Stimulated activated naive CD8-positive, alpha-beta T cell treated with anti-CD3 and anti-CD28 coated beads, Interleukin-15, amount 100 ng/mL, for 72 hours (primary cell): ENCODE results near the gene CNN3.

ENCODE experiments used
- ATAC-seq: fragments of 150-1000 bp; cut with Tn5 transposase; 2 replicates; pipeline ENCODE4 v1.10.0; 2021; ENCODE audit warnings: mild to moderate bottlenecking, moderate library complexity
- DNase-seq, 2 donors: peaks; one replicate each; pipeline ENCODE4 v3.0.0; 2021 to 2022
- H3K27ac Mint-ChIP-seq, 2 donors: one replicate each; pipeline ENCODE4 v1.8.0; 2022; ENCODE audit warnings: mild to moderate bottlenecking in 2 of 2, mixed read lengths in 2 of 2, moderate library complexity in 2 of 2
- H3K27me3 Mint-ChIP-seq: one replicate; pipeline ENCODE4 v1.8.0; 2022; ENCODE audit warnings: mixed read lengths
- H3K4me1 Mint-ChIP-seq: one replicate; pipeline ENCODE4 v1.8.0; 2022; ENCODE audit warnings: mild to moderate bottlenecking, mixed read lengths
- H3K4me3 Mint-ChIP-seq, 2 donors: one replicate each; pipeline ENCODE4 v1.8.0; 2022; ENCODE audit warnings: mild to moderate bottlenecking in 2 of 2, mixed read lengths in 2 of 2, moderate library complexity in 1 of 2
- H3K9me3 Mint-ChIP-seq, 2 donors: one replicate each; pipeline ENCODE4 v1.8.0; 2022; ENCODE audit warnings: mixed read lengths in 2 of 2

The CNN3 gene

GRCh38 chr1:94919241-94920030, 7.5 kb downstream of the CNN3 start:
- ATAC-seq, result no peak
- H3K27me3 Mint-ChIP-seq, result peaks cover 10% of the 10 kb centered on the region
- DNase-seq, result no peak
- H3K9me3 Mint-ChIP-seq, result no peaks in the 10 kb centered on the region
- H3K4me1 Mint-ChIP-seq, result peaks cover 17% of the 10 kb centered on the region
- H3K4me3 Mint-ChIP-seq, result no peak overlapping the region
- H3K27ac Mint-ChIP-seq, result no peak overlapping the region

- no peak for DNase-seq
- no peaks in the 10 kb centered on the region for H3K27me3 Mint-ChIP-seq
- no peaks in the 10 kb centered on the region for H3K4me1 Mint-ChIP-seq
Measured at GRCh38 chr1:94917251-94917650, 9.7 kb downstream of the CNN3 start.

GRCh38 chr1:94912263-94913184, 14.4 kb downstream of the CNN3 start:
- no peak overlapping the region for H3K4me3 Mint-ChIP-seq
- no peak for DNase-seq
- no peaks in the 10 kb centered on the region for H3K9me3 Mint-ChIP-seq
- H3K27me3 Mint-ChIP-seq, result no peaks in the 10 kb centered on the region
- no peak overlapping the region for H3K27ac Mint-ChIP-seq
- H3K4me1 Mint-ChIP-seq, result no peaks in the 10 kb centered on the region
- no peak for ATAC-seq

More at GRCh38 chr1:94917251-94917650, 9.7 kb downstream of the CNN3 start:
- Mint-ChIP-seq H3K4me3 (no peak overlapping the region), H3K9me3 (no peaks in the 10 kb centered on the region), H3K27ac (no peak overlapping the region)
- ATAC-seq, result no peak

DNA sequence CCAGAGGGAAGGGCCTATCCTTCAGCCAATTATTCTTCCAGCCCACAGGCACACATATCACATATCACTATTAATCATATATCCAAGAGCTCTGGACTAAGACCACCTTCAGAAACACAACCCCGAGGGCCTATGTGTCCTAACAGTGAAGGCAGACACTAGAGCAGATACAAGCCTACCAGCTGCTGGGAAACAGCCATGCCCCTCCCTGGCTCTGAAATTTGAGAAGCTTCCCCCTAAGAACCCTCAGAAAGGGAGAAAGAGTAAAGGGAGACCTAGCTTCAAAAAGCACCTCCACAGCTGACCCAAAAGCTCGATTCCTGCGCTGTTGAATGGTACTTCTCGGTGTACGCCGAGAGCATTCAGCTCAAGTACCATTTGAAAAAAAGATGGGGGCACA, 17.4 kb downstream of the CNN3 start:
- H3K27me3 Mint-ChIP-seq, result no peaks in the 10 kb centered on the region

DNA sequence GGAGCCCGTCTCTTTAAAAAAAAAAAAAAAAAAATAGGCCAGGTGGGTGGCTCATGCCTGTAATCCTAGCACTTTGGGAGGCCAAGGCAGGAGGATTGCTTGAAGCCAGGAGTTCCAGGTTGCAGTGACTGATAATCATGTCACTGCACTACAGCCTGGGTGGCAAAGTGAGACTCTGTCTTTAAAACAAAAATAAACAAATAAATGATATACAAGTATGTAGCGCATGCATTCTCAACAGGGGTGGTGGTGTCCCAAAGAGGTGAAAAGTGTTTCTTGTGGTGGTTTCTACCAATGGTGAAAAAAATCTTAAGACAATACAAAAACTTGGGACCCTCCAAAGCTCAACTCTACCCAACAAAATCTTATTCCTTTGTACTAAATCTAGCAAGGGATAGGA, 17.9 kb downstream of the CNN3 start:
- Mint-ChIP-seq H3K4me3 (no peak overlapping the region), H3K4me1 (no peaks in the 10 kb centered on the region), H3K27ac (no peak overlapping the region), H3K9me3 (no peaks in the 10 kb centered on the region), H3K27me3 (no peaks in the 10 kb centered on the region)
- DNase-seq (no peak), ATAC-seq (no peak)

More for the DNA sequence above, 17.4 kb downstream of the CNN3 start:
- DNase-seq (no peak), ATAC-seq (no peak)
- Mint-ChIP-seq H3K4me1 (no peaks in the 10 kb centered on the region), H3K9me3 (no peaks in the 10 kb centered on the region), H3K27ac (no peak overlapping the region), H3K4me3 (no peak overlapping the region)

- no peak overlapping the region for H3K4me3 Mint-ChIP-seq
Measured at GRCh38 chr1:94908190-94908589, 18.7 kb downstream of the CNN3 start.

DNA sequence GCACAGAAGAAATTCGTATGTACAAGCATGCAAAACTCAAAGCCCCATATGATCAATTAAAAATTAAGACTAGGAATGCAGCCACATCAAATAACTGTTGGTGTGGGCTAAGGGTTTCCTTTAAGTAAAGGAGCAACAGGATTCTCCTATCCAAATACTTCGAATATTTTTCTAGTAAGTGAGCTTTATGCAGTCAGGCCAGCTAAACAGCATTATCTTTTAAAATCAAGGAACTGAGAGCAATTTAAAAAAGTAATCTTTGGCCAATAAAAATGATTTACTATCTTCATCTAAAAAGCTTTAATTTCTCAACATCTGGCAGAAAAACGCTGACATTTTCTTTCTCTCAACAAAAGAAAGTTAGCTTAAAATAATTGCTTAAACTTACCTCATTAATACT, 19.8 kb downstream of the CNN3 start:
- H3K4me3 Mint-ChIP-seq, result no peak overlapping the region
- no peak overlapping the region for H3K27ac Mint-ChIP-seq
- ATAC-seq (no peak), DNase-seq (no peak)
- no peaks in the 10 kb centered on the region for H3K9me3 Mint-ChIP-seq
- no peaks in the 10 kb centered on the region for H3K27me3 Mint-ChIP-seq
- no peaks in the 10 kb centered on the region for H3K4me1 Mint-ChIP-seq

More at GRCh38 chr1:94908190-94908589, 18.7 kb downstream of the CNN3 start:
- Mint-ChIP-seq H3K27me3 (no peaks in the 10 kb centered on the region), H3K4me1 (no peaks in the 10 kb centered on the region), H3K27ac (peak overlapping the region in 1 of 2 donors; percentile 31), H3K9me3 (no peaks in the 10 kb centered on the region)
- no peak for ATAC-seq
- DNase-seq, result no peak

DNA sequence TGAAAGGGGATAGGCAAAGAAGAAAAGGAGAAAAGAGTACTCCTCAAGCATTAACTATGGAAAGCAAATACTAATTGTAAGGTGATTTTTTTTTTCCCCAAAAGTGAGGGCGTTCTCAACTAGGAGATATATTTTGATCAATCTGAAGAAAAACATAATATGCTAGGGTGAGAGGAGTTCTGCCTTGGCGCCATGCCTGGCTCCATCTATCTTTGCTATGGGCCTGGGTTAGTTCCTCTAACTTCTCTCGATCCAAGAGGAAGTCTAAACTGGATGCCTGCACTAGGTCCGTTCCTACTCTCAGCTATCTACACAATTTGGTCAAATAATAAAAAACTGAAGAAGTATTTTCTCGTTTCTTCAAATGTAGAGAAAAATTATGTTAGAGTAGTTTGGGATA, 20.5 kb downstream of the CNN3 start:
- Mint-ChIP-seq H3K27me3 (no peaks in the 10 kb centered on the region), H3K9me3 (no peaks in the 10 kb centered on the region), H3K4me1 (no peaks in the 10 kb centered on the region), H3K4me3 (no peak overlapping the region), H3K27ac (no peak overlapping the region)
- ATAC-seq (no peak), DNase-seq (no peak)

- ATAC-seq (no peak), DNase-seq (no peak)
- Mint-ChIP-seq H3K4me1 (no peaks in the 10 kb centered on the region), H3K27ac (no peak overlapping the region), H3K27me3 (no peaks in the 10 kb centered on the region), H3K4me3 (no peak overlapping the region), H3K9me3 (no peaks in the 10 kb centered on the region)
Measured at GRCh38 chr1:94905207-94905606, 21.7 kb downstream of the CNN3 start.

- ATAC-seq, result no peak
- no peak for DNase-seq
- Mint-ChIP-seq H3K27ac (no peak overlapping the region), H3K9me3 (no peaks in the 10 kb centered on the region), H3K4me1 (no peaks in the 10 kb centered on the region), H3K27me3 (no peaks in the 10 kb centered on the region), H3K4me3 (no peak overlapping the region)
Measured at GRCh38 chr1:94903280-94904009, 23.5 kb downstream of the CNN3 start.

- Mint-ChIP-seq H3K4me3 (no peak overlapping the region), H3K27ac (no peak overlapping the region), H3K27me3 (no peaks in the 10 kb centered on the region), H3K9me3 (no peaks in the 10 kb centered on the region), H3K4me1 (no peaks in the 10 kb centered on the region)
- ATAC-seq (peak; percentile 33), DNase-seq (no peak)
Measured at GRCh38 chr1:94901841-94902240, 25.1 kb downstream of the CNN3 start.

DNA sequence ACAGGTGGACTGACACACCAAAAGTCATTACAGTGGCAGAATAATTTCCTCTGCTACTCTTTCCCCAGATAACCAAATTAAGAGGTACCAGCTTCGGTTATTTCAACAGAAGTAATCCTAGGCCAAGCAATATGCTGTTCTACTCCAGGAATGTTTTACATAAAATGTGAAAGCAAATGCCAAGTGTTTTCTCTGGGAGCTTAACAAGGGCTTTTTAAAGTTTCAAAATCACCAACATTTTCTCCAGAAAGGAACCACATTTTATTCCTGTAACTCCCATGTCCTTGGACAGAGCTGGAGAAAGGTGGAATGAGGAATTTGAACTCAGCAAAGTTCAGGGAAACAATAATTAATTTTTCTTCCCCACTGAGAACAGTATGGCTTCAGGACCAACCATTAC, 27.2 kb downstream of the CNN3 start:
- ATAC-seq (no peak), DNase-seq (no peak)
- H3K27ac Mint-ChIP-seq, result no peak overlapping the region
- H3K9me3 Mint-ChIP-seq, result no peaks in the 10 kb centered on the region
- no peaks in the 10 kb centered on the region for H3K4me1 Mint-ChIP-seq
- H3K4me3 Mint-ChIP-seq, result no peak overlapping the region
- H3K27me3 Mint-ChIP-seq, result no peaks in the 10 kb centered on the region

DNA sequence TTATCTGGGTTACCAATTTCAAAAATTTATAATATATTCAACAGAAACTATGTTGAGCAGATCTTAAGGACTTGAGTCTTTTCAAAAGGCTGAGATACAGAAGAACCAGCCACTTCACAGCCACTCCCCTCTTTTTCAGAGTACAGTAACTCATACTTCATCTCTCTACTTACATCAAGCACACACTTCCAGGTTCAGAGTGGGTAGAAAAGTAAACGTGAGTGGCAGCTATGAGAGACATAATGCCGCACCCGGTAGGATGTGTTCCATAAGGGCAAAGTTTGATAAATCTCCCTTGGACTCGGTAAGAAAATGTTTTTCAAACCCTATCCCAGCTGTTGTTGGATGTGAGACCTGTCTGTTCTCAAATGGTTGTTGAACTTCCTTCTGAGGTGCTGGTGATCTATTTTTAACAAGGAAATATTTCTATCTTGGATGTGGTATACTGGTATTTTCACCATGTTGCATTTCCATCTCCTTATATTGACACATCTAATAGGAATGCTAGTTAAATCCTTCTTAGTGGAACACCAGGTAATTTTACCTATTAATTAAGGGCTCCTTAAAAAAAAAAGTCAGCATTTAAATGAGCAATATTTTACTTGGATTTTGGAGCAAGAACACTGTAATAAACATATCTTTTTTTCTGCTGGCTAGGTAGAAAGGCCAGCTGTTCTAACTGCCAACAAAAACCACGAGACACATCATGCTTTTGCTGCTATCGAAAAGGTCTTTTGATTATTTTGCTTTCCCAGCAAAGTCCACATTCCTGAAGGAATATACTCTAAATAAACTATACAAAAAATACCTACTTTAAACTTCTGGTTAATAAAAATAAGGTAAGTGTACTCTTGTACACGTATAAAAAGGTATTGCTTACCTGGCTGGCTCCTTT, 28.2 kb downstream of the CNN3 start:
- H3K27ac Mint-ChIP-seq, result no peak overlapping the region
- no peak for ATAC-seq

GRCh38 chr1:94895518-94895917, 31.4 kb downstream of the CNN3 start:
- H3K4me1 Mint-ChIP-seq, result no peaks in the 10 kb centered on the region
- no peak overlapping the region for H3K4me3 Mint-ChIP-seq
- H3K27me3 Mint-ChIP-seq, result no peaks in the 10 kb centered on the region
- H3K9me3 Mint-ChIP-seq, result no peaks in the 10 kb centered on the region
- H3K27ac Mint-ChIP-seq, result no peak overlapping the region
- ATAC-seq (no peak), DNase-seq (no peak)

More for the DNA sequence above, 28.2 kb downstream of the CNN3 start:
- DNase-seq, result no peak
- Mint-ChIP-seq H3K4me1 (no peaks in the 10 kb centered on the region), H3K4me3 (no peak overlapping the region), H3K27me3 (no peaks in the 10 kb centered on the region), H3K9me3 (no peaks in the 10 kb centered on the region)

DNA sequence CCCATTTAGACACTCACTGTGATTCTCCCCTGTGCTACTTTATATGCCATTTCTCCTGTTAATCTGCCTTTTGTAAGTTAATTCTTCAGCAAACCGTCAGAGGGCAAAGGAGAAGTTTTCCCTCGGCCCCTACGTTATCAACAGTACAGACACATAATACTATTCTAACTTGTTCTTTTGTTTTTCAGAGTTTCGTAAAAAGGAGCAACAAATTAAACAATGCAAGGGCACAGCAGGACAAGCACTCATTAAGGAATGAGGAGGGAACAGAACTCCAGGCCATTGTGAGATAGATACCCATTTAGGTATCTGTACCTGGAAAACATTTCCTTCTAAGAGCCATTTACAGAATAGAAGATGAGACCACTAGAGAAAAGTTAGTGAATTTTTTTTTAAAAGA, 32.3 kb downstream of the CNN3 start:
- Mint-ChIP-seq H3K27ac (no peak overlapping the region), H3K9me3 (no peaks in the 10 kb centered on the region), H3K4me3 (no peak overlapping the region), H3K4me1 (no peaks in the 10 kb centered on the region), H3K27me3 (no peaks in the 10 kb centered on the region)
- DNase-seq (no peak), ATAC-seq (no peak)
